ENCODE data around the gene CTNNA2.

Gene CTNNA2

GRCh38 chr2:80459028-80459427 is 946.2 kb downstream of the CTNNA2 start:
- DNase-seq (ENCODE audit: low spot score) = no peak
- FAIRE-seq = no peak

GRCh38 chr2:80461505-80462197 is 948.8 kb downstream of the CTNNA2 start:
- FAIRE-seq = no peak

GRCh38 chr2:80462654-80463053 is 949.8 kb downstream of the CTNNA2 start:
- no peak for DNase-seq (ENCODE audit: low spot score)
- FAIRE-seq = no peak

More at GRCh38 chr2:80461505-80462197, 948.8 kb downstream of the CTNNA2 start:
- DNase-seq (ENCODE audit: low spot score) = no peak

- FAIRE-seq (no peak), DNase-seq (ENCODE audit: low spot score) (no peak)
Measured at GRCh38 chr2:80464275-80464674, 951.4 kb downstream of the CTNNA2 start.

- DNase-seq (ENCODE audit: low spot score) = no peak
Measured at GRCh38 chr2:80467262-80467811, 954.5 kb downstream of the CTNNA2 start.

GRCh38 chr2:80469428-80469827 is 956.6 kb downstream of the CTNNA2 start:
- no peak for FAIRE-seq

More at GRCh38 chr2:80467262-80467811, 954.5 kb downstream of the CTNNA2 start:
- FAIRE-seq = no peak

GRCh38 chr2:80473069-80473468 is 960.2 kb downstream of the CTNNA2 start:
- FAIRE-seq = no peak
- DNase-seq (ENCODE audit: low spot score) = no peak

More at GRCh38 chr2:80469428-80469827, 956.6 kb downstream of the CTNNA2 start:
- no peak for DNase-seq (ENCODE audit: low spot score)

- no peak for DNase-seq (ENCODE audit: low spot score)
- no peak for FAIRE-seq
Measured at GRCh38 chr2:80473796-80474195, 960.9 kb downstream of the CTNNA2 start.

GRCh38 chr2:80475970-80476369 is 963.1 kb downstream of the CTNNA2 start:
- DNase-seq (ENCODE audit: low spot score) (no peak), FAIRE-seq (no peak)

GRCh38 chr2:80476535-80477117 is 963.8 kb downstream of the CTNNA2 start:
- no peak for FAIRE-seq
- no peak for DNase-seq (ENCODE audit: low spot score)

- DNase-seq (ENCODE audit: low spot score) = no peak
- no peak for FAIRE-seq
Measured at GRCh38 chr2:80482276-80482675, 969.4 kb downstream of the CTNNA2 start.

GRCh38 chr2:80489717-80490116 is 976.9 kb downstream of the CTNNA2 start:
- DNase-seq (ENCODE audit: low spot score) (peak; percentile 59), FAIRE-seq (no peak)

- FAIRE-seq = peak; percentile 55
- DNase-seq (ENCODE audit: low spot score) = no peak
Measured at GRCh38 chr2:80490964-80491363, 978.1 kb downstream of the CTNNA2 start.

- DNase-seq (ENCODE audit: low spot score) (no peak), FAIRE-seq (no peak)
Measured at GRCh38 chr2:80496346-80496745, 983.5 kb downstream of the CTNNA2 start.

GRCh38 chr2:80496775-80497174 is 983.9 kb downstream of the CTNNA2 start:
- peak; percentile 54 for DNase-seq (ENCODE audit: low spot score)
- FAIRE-seq = no peak

GRCh38 chr2:80499095-80499494 is 986.2 kb downstream of the CTNNA2 start:
- no peak for FAIRE-seq
- DNase-seq (ENCODE audit: low spot score) = no peak

GRCh38 chr2:80501874-80502624 is 989.2 kb downstream of the CTNNA2 start:
- DNase-seq (ENCODE audit: low spot score) (no peak), FAIRE-seq (no peak)

GRCh38 chr2:80506563-80506962 is 993.7 kb downstream of the CTNNA2 start:
- FAIRE-seq (no peak), DNase-seq (ENCODE audit: low spot score) (no peak)

- DNase-seq (ENCODE audit: low spot score) (no peak), FAIRE-seq (no peak)
Measured at GRCh38 chr2:80510716-80511115, 997.9 kb downstream of the CTNNA2 start.

- FAIRE-seq (no peak), DNase-seq (ENCODE audit: low spot score) (no peak)
Measured at GRCh38 chr2:80515964-80516363, 1003.1 kb downstream of the CTNNA2 start.

- DNase-seq (ENCODE audit: low spot score) = no peak
- FAIRE-seq = no peak
Measured at GRCh38 chr2:80517316-80517715, 1004.5 kb downstream of the CTNNA2 start.

- DNase-seq (ENCODE audit: low spot score) (no peak), FAIRE-seq (no peak)
Measured at GRCh38 chr2:80519121-80519643, 1006.3 kb downstream of the CTNNA2 start.
